HG03457 (cell line): ENCODE results near the gene KATNBL1.

Source experiments
- ATAC-seq: cut with Tn5 transposase; IDR thresholded peaks from one replicate; pipeline ENCODE4 v1.9.1; 2021; ENCODE audit warnings: moderate number of reproducible peaks; ENCODE audit not compliant: unreplicated experiment

The KATNBL1 gene

GRCh38 chr15:34119291-34119690 lies 90.6 kb downstream of the KATNBL1 start:
- no peak for ATAC-seq

- no peak for ATAC-seq
Measured at GRCh38 chr15:34116620-34117019, 93.3 kb downstream of the KATNBL1 start.

GRCh38 chr15:34114739-34115138 lies 95.2 kb downstream of the KATNBL1 start:
- ATAC-seq: no peak

GRCh38 chr15:34114215-34114614 lies 95.7 kb downstream of the KATNBL1 start:
- no peak for ATAC-seq

- ATAC-seq: no peak
Measured at GRCh38 chr15:34111488-34111887, 98.4 kb downstream of the KATNBL1 start.

- ATAC-seq: no peak
Measured at GRCh38 chr15:34109797-34110663, 99.9 kb downstream of the KATNBL1 start.

- no peak for ATAC-seq
Measured at GRCh38 chr15:34107315-34107714, 102.6 kb downstream of the KATNBL1 start.

GRCh38 chr15:34106423-34106822 lies 103.5 kb downstream of the KATNBL1 start:
- no peak for ATAC-seq

- ATAC-seq: no peak
Measured at GRCh38 chr15:34102175-34102925, 107.5 kb downstream of the KATNBL1 start.

GRCh38 chr15:34101366-34102174 lies 108.3 kb downstream of the KATNBL1 start, which contains the start of the genes EMC7 and PGBD4:
TSS of gene EMC7 (minus strand) at chr15:34101862. CDS start at chr15:34101839, 23 bp downstream.
TSS of gene PGBD4 (plus strand) at chr15:34102083. CDS start at chr15:34102532, 449 bp downstream.
- ATAC-seq: peak; percentile 89

GRCh38 chr15:34099914-34100313 lies 110.0 kb downstream of the KATNBL1 start:
- ATAC-seq: no peak
